ENCODE data around the gene PRODH2. TPM values are rescaled to one million over a fixed set of nuclear protein-coding genes. Genes with fewer than 3 reads are reported as not detected.

The PRODH2 gene
- polyA plus RNA-seq, 1 of the 3 experiments (the other 2 are of a cell fraction) = not detected

- 68% methylated on average over 8 of the region's 11 CpGs for WGBS (ENCODE audit: low lambda C conversion rate)
- H3K27me3 ChIP-seq (ENCODE audit: insufficient read depth) = no peaks in the 10 kb centered on the region
- no peak overlapping the region for H3K4me2 ChIP-seq
- peaks cover 0 to 3% of the 10 kb centered on the region in 2 experiments for H3K36me3 ChIP-seq (replicated peaks in 1 of 2; ENCODE audit: control insufficient read depth in 1 of 2, insufficient read depth in 2 of 2, low read length in 1 of 2)
- CTCF ChIA-PET = no interaction called here
- no peaks in the 10 kb centered on the region for H4K20me1 ChIP-seq (ENCODE audit: insufficient read depth)
- H3K9me3 ChIP-seq = no peaks in the 10 kb centered on the region
- no peak for DNase-seq
- no peaks in the 10 kb centered on the region for H3K4me1 ChIP-seq (ENCODE audit: control insufficient read depth in 1 of 2, insufficient read depth in 2 of 2, low read depth in 1 of 2, low read length in 1 of 2)
- no peak overlapping the region for H2AFZ ChIP-seq (ENCODE audit: low read depth)
- H3K4me3 ChIP-seq (ENCODE audit: low read depth in 2 of 2, low read length in 1 of 2) = no peak overlapping the region
- POLR2A ChIA-PET = no interaction called here
- no peak overlapping the region for H3K27ac ChIP-seq (ENCODE audit: low read depth in 2 of 2, low read length in 1 of 2)
- H3K9me2 ChIP-seq = no peaks in the 10 kb centered on the region
- TF ChIP-seq GABPA (IDR thresholded peaks at IDR 0.05; ENCODE audit: low read depth) (no peak), MEF2A (IDR thresholded peaks at IDR 0.05; ENCODE audit: borderline replicate concordance, low read depth) (no peak), TCF12 (IDR thresholded peaks at IDR 0.05) (no peak), RFX5 (IDR thresholded peaks at IDR 0.05; ENCODE audit: low read length) (no peak), MXI1 (IDR thresholded peaks at IDR 0.05; ENCODE audit: low read depth, low read length) (no peak), CHD2 (IDR thresholded peaks at IDR 0.05; ENCODE audit: low read length, partially characterized antibody) (no peak), YY1 (IDR thresholded peaks at IDR 0.05; ENCODE audit: low read depth) (no peak), TAF1 (IDR thresholded peaks at IDR 0.05; ENCODE audit: borderline replicate concordance, low read depth, low read length) (no peak), PBX3 (IDR thresholded peaks at IDR 0.05) (no peak), TEAD4 (IDR thresholded peaks at IDR 0.05; ENCODE audit: borderline replicate concordance, insufficient read depth) (no peak), USF1 (IDR thresholded peaks at IDR 0.05; ENCODE audit: borderline replicate concordance, low read depth) (no peak), POLR2AphosphoS5 (IDR thresholded peaks at IDR 0.05; ENCODE audit: low read depth, low read length) (no peak), FOSL2 (IDR thresholded peaks at IDR 0.05; ENCODE audit: borderline replicate concordance, low read depth) (no peak)
- H3K79me2 ChIP-seq (ENCODE audit: insufficient read depth) = no peaks in the 10 kb centered on the region
- H3F3A ChIP-seq (replicated peaks; ENCODE audit: insufficient read depth) = no peaks in the 10 kb centered on the region
- H3K9ac ChIP-seq = no peak overlapping the region
These were observed 23.3 kb downstream of the PRODH2 start for GRCh38 chr19:35789195-35789977.

- H3K79me2 ChIP-seq (ENCODE audit: insufficient read depth) = no peaks in the 10 kb centered on the region
- H3F3A ChIP-seq (replicated peaks; ENCODE audit: insufficient read depth) = no peaks in the 10 kb centered on the region
- H3K9me2 ChIP-seq = no peaks in the 10 kb centered on the region
- H3K27ac ChIP-seq (ENCODE audit: low read depth in 2 of 2, low read length in 1 of 2) = no peak overlapping the region
- DNase-seq = no peak
- no peak for TF ChIP-seq JUND (IDR thresholded peaks at IDR 0.05)
- no peak overlapping the region for H3K4me3 ChIP-seq (ENCODE audit: low read depth in 2 of 2, low read length in 1 of 2)
- 75% methylated on average over 10 of the region's 12 CpGs for WGBS (ENCODE audit: low lambda C conversion rate)
- H3K4me1 ChIP-seq (ENCODE audit: control insufficient read depth in 1 of 2, insufficient read depth in 2 of 2, low read depth in 1 of 2, low read length in 1 of 2) = no peaks in the 10 kb centered on the region
- no peak overlapping the region for H2AFZ ChIP-seq (ENCODE audit: low read depth)
- H3K9me3 ChIP-seq = no peaks in the 10 kb centered on the region
- no peaks in the 10 kb centered on the region for H3K27me3 ChIP-seq (ENCODE audit: insufficient read depth)
- H4K20me1 ChIP-seq (ENCODE audit: insufficient read depth) = no peaks in the 10 kb centered on the region
- H3K4me2 ChIP-seq = no peak overlapping the region
- POLR2A ChIA-PET = interaction anchor here (0.6 kb wide), 2 partner anchors 10 to 22 kb away, joined by 3 to 4 read pairs; no protein-coding TSS in a partner anchor
- CTCF ChIA-PET = interaction anchor here (1.9 kb wide), 1 partner anchor 31 kb away, joined by 6 read pairs; no protein-coding TSS in a partner anchor
- H3K9ac ChIP-seq = no peak overlapping the region
- peaks cover 0 to 3% of the 10 kb centered on the region in 2 experiments for H3K36me3 ChIP-seq (replicated peaks in 1 of 2; ENCODE audit: control insufficient read depth in 1 of 2, insufficient read depth in 2 of 2, low read length in 1 of 2)
These were observed 24.3 kb downstream of the PRODH2 start for GRCh38 chr19:35788205-35788960.

Measured in SK-N-SH (cell line).